ENCODE measurements around the gene CTIF.

DNA sequence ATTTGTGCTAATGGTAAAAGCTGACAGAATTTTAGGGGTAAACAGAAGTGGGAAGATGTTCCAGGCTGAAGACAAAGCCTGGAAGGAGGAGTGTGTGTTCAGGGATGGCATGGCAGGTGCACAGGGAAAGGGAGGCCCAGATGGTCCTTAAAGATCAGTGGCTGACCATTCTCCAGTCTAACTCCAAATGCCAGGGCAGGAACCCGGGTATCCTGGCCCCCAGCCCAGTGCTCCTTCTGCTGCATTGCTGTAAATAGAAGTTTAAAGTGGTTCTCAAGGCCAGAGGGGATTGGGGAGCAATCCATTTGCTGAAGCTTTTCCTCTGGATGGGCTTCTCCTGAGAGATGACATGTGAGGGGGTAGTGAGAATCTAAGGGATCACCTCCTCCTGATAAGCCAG is 158.6 kb downstream of the CTIF start:
- TF ChIP-seq EZH2 (IDR thresholded peaks at IDR 0.05), result no peak
- no peak for TF ChIP-seq POLR2AphosphoS5 (IDR thresholded peaks at IDR 0.05; ENCODE audit: borderline replicate concordance, low read depth, low read length)
- TF ChIP-seq FOXP2 (optimal IDR thresholded peaks at IDR 0.05; ENCODE audit: control extremely low read depth, extremely low read length, insufficient read depth), result no peak
